Astrocyte (in vitro differentiated cells and primary cell): ENCODE measurements around the gene TMUB1. TPM values are rescaled to one million over a fixed set of nuclear protein-coding genes. Genes with fewer than 3 reads are reported as not detected.

Source experiments
- DNase-seq: peaks from one replicate; pipeline ENCODE4 v3.0.0-alpha.2; 2010; ENCODE audit warnings: low read depth
- FAIRE-seq: peaks from 2 replicates; lab custom pipeline; 2011; peaks lifted over from hg19 to GRCh38; lab: Jason Lieb, UNC
- H2AFZ ChIP-seq: 2 replicates; pipeline ENCODE4 v1.6.0; 2012; ENCODE audit warnings: low read depth, low read length, inconsistent platforms
- H3K27ac ChIP-seq: 2 replicates; pipeline ENCODE4 v1.5.1; 2011; ENCODE audit warnings: low read depth, low read length, inconsistent platforms
- H3K27me3 ChIP-seq: 2 replicates; pipeline ENCODE4 v1.6.0; 2011; ENCODE audit warnings: low read length, inconsistent platforms; ENCODE audit not compliant: insufficient read depth
- H3K36me3 ChIP-seq: 2 replicates; pipeline ENCODE4 v1.5.1; 2011; ENCODE audit warnings: low read length, inconsistent platforms; ENCODE audit not compliant: insufficient read depth
- H3K4me1 ChIP-seq: 2 replicates; pipeline ENCODE4 v1.5.1; 2011; ENCODE audit warnings: low read length, inconsistent platforms; ENCODE audit not compliant: insufficient read depth
- H3K4me2 ChIP-seq: 2 replicates; pipeline ENCODE4 v1.6.0; 2012; ENCODE audit warnings: low read length, inconsistent platforms
- H3K4me3 ChIP-seq: 2 replicates; pipeline ENCODE4 v1.5.1; 2011; ENCODE audit warnings: low read depth, mild to moderate bottlenecking, low read length, inconsistent platforms; ENCODE audit not compliant: insufficient read depth
- H3K79me2 ChIP-seq: 2 replicates; pipeline ENCODE4 v1.6.0; 2012; ENCODE audit warnings: mild to moderate bottlenecking, low read length, inconsistent platforms; ENCODE audit not compliant: insufficient read depth
- H3K9ac ChIP-seq: 2 replicates; pipeline ENCODE4 v1.6.0; 2012; ENCODE audit warnings: mild to moderate bottlenecking, low read length, inconsistent platforms
- H3K9me3 ChIP-seq: 2 replicates; pipeline ENCODE4 v1.5.1; 2012; ENCODE audit warnings: low read depth, mild to moderate bottlenecking, low read length, inconsistent platforms; ENCODE audit not compliant: insufficient read depth
- H4K20me1 ChIP-seq: 2 replicates; pipeline ENCODE4 v1.6.0; 2012; ENCODE audit warnings: low read length, inconsistent platforms; ENCODE audit not compliant: insufficient read depth
- H3K27ac Mint-ChIP-seq: one replicate; pipeline ENCODE4 v1.8.0; 2021; ENCODE audit warnings: mild to moderate bottlenecking, mixed read lengths; ENCODE audit not compliant: unreplicated experiment
- H3K27me3 Mint-ChIP-seq: one replicate; pipeline ENCODE4 v1.8.0; 2021; ENCODE audit warnings: low read depth, mixed read lengths; ENCODE audit not compliant: unreplicated experiment
- H3K36me3 Mint-ChIP-seq: one replicate; pipeline ENCODE4 v1.8.0; 2021; ENCODE audit warnings: low read depth, mixed read lengths; ENCODE audit not compliant: unreplicated experiment
- H3K4me1 Mint-ChIP-seq: one replicate; pipeline ENCODE4 v1.8.0; 2021; ENCODE audit warnings: low read depth, mixed read lengths; ENCODE audit not compliant: unreplicated experiment
- H3K4me3 Mint-ChIP-seq: one replicate; pipeline ENCODE4 v1.8.0; 2021; ENCODE audit warnings: mild to moderate bottlenecking, moderate library complexity, mixed read lengths; ENCODE audit not compliant: unreplicated experiment
- H3K9me3 Mint-ChIP-seq: one replicate; pipeline ENCODE4 v1.8.0; 2021; ENCODE audit warnings: mild to moderate bottlenecking, mixed read lengths; ENCODE audit not compliant: unreplicated experiment
- EZH2 ChIP-seq: IDR thresholded peaks from 2 replicates; pipeline ENCODE4 v1.6.1; 2012; ENCODE audit warnings: mild to moderate bottlenecking, low read length, inconsistent platforms; ENCODE audit not compliant: insufficient read depth
- total RNA-seq: library from RNA; stranded (reverse); gene quantifications from 2 replicates; pipeline ENCODE4 v1.2.1, GENCODE V29; 2021
- TF ChIP-seq, protein P1 (sequence below): IDR thresholded peaks from 2 replicates; pipeline ENCODE4 v1.5.1; 2011; ENCODE audit warnings: low read depth, mild to moderate bottlenecking, inconsistent platforms, low read length, moderate library complexity; ENCODE audit not compliant: insufficient read depth

Gene TMUB1
- total RNA-seq, 1 donor from 2014 or later: 42.9 TPM

DNA sequence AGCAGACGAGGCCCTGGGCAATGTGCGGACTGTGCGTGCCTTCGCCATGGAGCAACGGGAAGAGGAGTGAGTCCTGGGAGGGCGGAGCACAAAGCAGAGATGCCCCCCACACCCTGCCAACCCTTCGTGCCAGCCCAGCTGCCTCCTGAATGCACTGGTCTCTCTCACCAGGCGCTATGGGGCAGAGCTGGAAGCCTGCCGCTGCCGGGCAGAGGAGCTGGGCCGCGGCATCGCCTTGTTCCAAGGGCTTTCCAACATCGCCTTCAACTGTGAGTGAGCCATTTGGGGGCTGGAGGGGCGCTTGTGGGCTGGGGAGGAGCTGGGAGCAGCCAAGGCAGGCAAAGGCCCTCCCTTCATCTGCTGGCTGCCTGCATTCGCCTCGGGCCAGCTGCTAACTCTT, 47.4 kb downstream of the TMUB1 start:
- H3K27ac Mint-ChIP-seq: no peak overlapping the region
- peaks cover under 1% of the 10 kb centered on the region for H3K79me2 ChIP-seq
- no peaks in the 10 kb centered on the region for H3K9me3 Mint-ChIP-seq
- H3K4me3 Mint-ChIP-seq: no peak overlapping the region
- no peaks in the 10 kb centered on the region for H3K27me3 ChIP-seq
- no peak for TF ChIP-seq EZH2
- TF ChIP-seq, protein P1, sequence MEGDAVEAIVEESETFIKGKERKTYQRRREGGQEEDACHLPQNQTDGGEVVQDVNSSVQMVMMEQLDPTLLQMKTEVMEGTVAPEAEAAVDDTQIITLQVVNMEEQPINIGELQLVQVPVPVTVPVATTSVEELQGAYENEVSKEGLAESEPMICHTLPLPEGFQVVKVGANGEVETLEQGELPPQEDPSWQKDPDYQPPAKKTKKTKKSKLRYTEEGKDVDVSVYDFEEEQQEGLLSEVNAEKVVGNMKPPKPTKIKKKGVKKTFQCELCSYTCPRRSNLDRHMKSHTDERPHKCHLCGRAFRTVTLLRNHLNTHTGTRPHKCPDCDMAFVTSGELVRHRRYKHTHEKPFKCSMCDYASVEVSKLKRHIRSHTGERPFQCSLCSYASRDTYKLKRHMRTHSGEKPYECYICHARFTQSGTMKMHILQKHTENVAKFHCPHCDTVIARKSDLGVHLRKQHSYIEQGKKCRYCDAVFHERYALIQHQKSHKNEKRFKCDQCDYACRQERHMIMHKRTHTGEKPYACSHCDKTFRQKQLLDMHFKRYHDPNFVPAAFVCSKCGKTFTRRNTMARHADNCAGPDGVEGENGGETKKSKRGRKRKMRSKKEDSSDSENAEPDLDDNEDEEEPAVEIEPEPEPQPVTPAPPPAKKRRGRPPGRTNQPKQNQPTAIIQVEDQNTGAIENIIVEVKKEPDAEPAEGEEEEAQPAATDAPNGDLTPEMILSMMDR: no peak
- no peak for FAIRE-seq
- no peak overlapping the region for H3K4me2 ChIP-seq
- H3K27me3 Mint-ChIP-seq: no peaks in the 10 kb centered on the region
- no peak overlapping the region for H3K4me3 ChIP-seq
- H3K9me3 ChIP-seq: no peaks in the 10 kb centered on the region
- H3K36me3 ChIP-seq: peaks cover 5% of the 10 kb centered on the region
- no peak for DNase-seq
- peaks cover 23% of the 10 kb centered on the region for H3K4me1 Mint-ChIP-seq
- no peaks in the 10 kb centered on the region for H4K20me1 ChIP-seq
- H3K27ac ChIP-seq: no peak overlapping the region
- no peak overlapping the region for H3K9ac ChIP-seq
- H3K36me3 Mint-ChIP-seq: peaks cover 11% of the 10 kb centered on the region
- H2AFZ ChIP-seq: no peak overlapping the region
- H3K4me1 ChIP-seq: peaks cover 21% of the 10 kb centered on the region

DNA sequence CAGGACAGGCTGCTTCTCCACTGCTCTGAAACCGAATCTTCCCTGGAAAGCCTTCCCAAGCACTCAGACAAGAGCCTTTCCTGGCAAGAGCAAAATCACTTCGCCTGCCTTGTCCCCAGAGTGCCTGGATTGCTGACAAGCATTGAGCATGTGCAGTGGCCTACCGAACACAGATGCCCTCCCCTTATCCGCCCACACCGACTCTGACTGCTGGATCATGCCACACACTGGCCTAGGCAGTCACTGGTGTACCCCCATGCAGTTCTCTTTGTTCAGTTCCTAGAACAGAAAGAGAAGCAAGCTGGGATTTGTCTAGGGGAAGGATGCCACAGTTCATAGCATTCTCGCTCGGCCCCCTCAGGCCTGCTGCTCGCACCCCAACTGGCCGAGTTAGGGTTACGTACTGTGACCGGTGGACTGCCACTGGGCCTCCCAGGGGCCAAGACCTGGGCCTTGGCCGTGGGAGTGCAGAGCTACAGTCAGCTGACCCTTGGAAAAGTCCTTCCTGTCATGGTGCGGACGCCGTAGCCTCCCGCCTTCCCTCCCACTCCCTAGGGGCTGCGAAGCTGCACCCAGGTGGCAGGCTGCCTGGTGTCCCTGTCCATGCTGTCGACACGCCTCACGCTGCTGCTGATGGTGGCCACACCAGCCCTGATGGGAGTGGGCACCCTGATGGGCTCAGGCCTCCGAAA, 48.1 kb downstream of the TMUB1 start:
- Mint-ChIP-seq H3K4me1 (peaks cover 20% of the 10 kb centered on the region), H3K4me3 (no peak overlapping the region), H3K27me3 (no peaks in the 10 kb centered on the region), H3K27ac (no peak overlapping the region), H3K36me3 (peaks cover 11% of the 10 kb centered on the region), H3K9me3 (no peaks in the 10 kb centered on the region)
- Histone ChIP-seq H3K4me2 (no peak overlapping the region), H3K4me3 (no peak overlapping the region), H3K36me3 (peaks cover 5% of the 10 kb centered on the region), H3K4me1 (peaks cover 19% of the 10 kb centered on the region), H3K9ac (no peak overlapping the region), H3K79me2 (peaks cover 2% of the 10 kb centered on the region), H3K9me3 (no peaks in the 10 kb centered on the region), H3K27ac (no peak overlapping the region), H4K20me1 (no peaks in the 10 kb centered on the region), H3K27me3 (no peaks in the 10 kb centered on the region), H2AFZ (no peak overlapping the region)
- TF ChIP-seq, protein P1: no peak
- TF ChIP-seq EZH2: no peak
- DNase-seq (no peak), FAIRE-seq (no peak)

DNA sequence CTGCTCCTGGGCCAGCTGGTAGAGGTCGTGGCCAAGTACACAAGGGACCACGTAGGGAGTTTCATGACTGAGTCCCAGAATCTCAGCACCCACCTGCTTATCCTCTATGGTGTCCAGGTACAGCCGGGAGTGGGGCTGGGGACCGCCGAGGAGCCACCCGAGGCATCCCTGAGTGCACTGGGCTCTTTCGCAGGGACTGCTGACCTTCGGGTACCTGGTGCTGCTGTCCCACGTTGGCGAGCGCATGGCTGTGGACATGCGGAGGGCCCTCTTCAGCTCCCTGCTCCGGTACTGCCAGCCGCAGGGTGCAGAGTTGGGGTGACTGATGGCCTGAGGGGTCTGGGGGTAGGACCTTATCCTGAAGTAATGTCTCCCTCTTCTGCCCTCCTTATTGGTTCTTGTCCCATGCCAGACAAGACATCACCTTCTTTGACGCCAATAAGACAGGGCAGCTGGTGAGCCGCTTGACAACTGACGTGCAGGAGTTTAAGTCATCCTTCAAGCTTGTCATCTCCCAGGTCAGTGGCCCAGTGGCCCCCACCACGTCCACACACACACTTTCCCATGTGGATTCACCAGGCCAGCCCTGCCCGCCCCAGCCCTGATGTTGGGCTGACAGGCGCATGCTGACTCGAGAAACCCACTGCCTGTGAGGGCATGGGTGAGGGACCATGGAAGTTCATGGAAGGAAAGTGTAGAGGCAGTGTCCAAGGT, 48.8 kb downstream of the TMUB1 start:
- no peak overlapping the region for H3K27ac Mint-ChIP-seq
- Histone ChIP-seq H3K4me1 (peaks cover 12% of the 10 kb centered on the region), H2AFZ (no peak overlapping the region), H4K20me1 (no peaks in the 10 kb centered on the region), H3K36me3 (peaks cover 5% of the 10 kb centered on the region), H3K9me3 (no peaks in the 10 kb centered on the region), H3K4me3 (no peak overlapping the region), H3K9ac (no peak overlapping the region), H3K79me2 (peaks cover 9% of the 10 kb centered on the region), H3K4me2 (no peak overlapping the region), H3K27me3 (no peaks in the 10 kb centered on the region), H3K27ac (no peak overlapping the region)
- no peak for TF ChIP-seq EZH2
- TF ChIP-seq, protein P1: no peak
- peaks cover 11% of the 10 kb centered on the region for H3K36me3 Mint-ChIP-seq
- peaks cover 13% of the 10 kb centered on the region for H3K4me1 Mint-ChIP-seq
- no peak overlapping the region for H3K4me3 Mint-ChIP-seq
- H3K9me3 Mint-ChIP-seq: no peaks in the 10 kb centered on the region
- FAIRE-seq: no peak
- H3K27me3 Mint-ChIP-seq: no peaks in the 10 kb centered on the region
- no peak for DNase-seq
